Ishikawa (cell line): ENCODE data around the gene ADGRF3.

Experiments
- CEBPB ChIP-seq: IDR thresholded peaks from 2 replicates; pipeline ENCODE4 v1.6.1; 2012
- CREB1 ChIP-seq: IDR thresholded peaks from 2 replicates; pipeline ENCODE4 v1.6.1; 2012; ENCODE audit warnings: low read depth
- EGR1 ChIP-seq: IDR thresholded peaks from 2 replicates; pipeline ENCODE4 v1.6.1; 2012
- EP300 ChIP-seq: IDR thresholded peaks from 2 replicates; pipeline ENCODE4 v1.6.1; 2012; ENCODE audit warnings: borderline replicate concordance
- FOXM1 ChIP-seq: IDR thresholded peaks from 2 replicates; pipeline ENCODE4 v1.6.1; 2012; ENCODE audit warnings: low read depth, borderline replicate concordance
- NFIC ChIP-seq: IDR thresholded peaks from 2 replicates; pipeline ENCODE4 v1.6.1; 2012
- RAD21 ChIP-seq: IDR thresholded peaks from 2 replicates; pipeline ENCODE4 v1.6.1; 2012; ENCODE audit warnings: low read depth
- TAF1 ChIP-seq: IDR thresholded peaks from 2 replicates; pipeline ENCODE4 v1.6.1; 2012; ENCODE audit warnings: low read depth, mild to moderate bottlenecking
- TCF12 ChIP-seq: IDR thresholded peaks from 2 replicates; pipeline ENCODE4 v1.6.1; 2012; ENCODE audit warnings: low read depth
- TEAD4 ChIP-seq: IDR thresholded peaks from 2 replicates; pipeline ENCODE4 v1.6.1; 2012
- YY1 ChIP-seq: IDR thresholded peaks from 2 replicates; pipeline ENCODE4 v1.6.1; 2012; ENCODE audit warnings: low read depth
- ZBTB7A ChIP-seq: IDR thresholded peaks from 2 replicates; pipeline ENCODE4 v1.6.1; 2012; ENCODE audit warnings: low read depth
- TF ChIP-seq, protein P1 (sequence below): IDR thresholded peaks from 2 replicates; pipeline ENCODE4 v1.6.1; 2012
- TF ChIP-seq, protein P2 (sequence below): IDR thresholded peaks from 2 replicates; pipeline ENCODE4 v1.6.1; 2012; ENCODE audit warnings: low read depth, mild to moderate bottlenecking
- TF ChIP-seq, protein P3 (sequence below): IDR thresholded peaks from 2 replicates; pipeline ENCODE4 v1.6.1; 2012

The ADGRF3 gene

DNA sequence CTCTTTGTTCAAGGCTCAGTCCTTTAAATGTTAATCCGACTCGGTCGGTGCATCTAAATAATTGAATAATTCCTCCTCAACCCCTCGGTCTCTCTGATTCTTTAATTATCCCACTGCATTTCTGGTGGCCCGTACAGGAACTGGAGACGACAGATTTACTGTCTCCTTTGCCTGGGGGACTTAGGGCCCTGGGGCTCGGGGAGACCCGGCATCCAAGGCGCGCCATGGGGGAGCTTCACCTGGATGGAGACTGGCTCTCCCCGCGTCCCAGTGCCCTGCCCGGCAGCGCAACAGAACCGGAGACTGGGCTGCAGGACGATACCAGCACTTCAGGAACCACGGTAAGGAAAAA lies 48.3 kb downstream of the ADGRF3 start:
- TF ChIP-seq CEBPB, result no peak
- TF ChIP-seq, protein P1, sequence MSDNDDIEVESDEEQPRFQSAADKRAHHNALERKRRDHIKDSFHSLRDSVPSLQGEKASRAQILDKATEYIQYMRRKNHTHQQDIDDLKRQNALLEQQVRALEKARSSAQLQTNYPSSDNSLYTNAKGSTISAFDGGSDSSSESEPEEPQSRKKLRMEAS, result no peak
- TF ChIP-seq, protein P2, sequence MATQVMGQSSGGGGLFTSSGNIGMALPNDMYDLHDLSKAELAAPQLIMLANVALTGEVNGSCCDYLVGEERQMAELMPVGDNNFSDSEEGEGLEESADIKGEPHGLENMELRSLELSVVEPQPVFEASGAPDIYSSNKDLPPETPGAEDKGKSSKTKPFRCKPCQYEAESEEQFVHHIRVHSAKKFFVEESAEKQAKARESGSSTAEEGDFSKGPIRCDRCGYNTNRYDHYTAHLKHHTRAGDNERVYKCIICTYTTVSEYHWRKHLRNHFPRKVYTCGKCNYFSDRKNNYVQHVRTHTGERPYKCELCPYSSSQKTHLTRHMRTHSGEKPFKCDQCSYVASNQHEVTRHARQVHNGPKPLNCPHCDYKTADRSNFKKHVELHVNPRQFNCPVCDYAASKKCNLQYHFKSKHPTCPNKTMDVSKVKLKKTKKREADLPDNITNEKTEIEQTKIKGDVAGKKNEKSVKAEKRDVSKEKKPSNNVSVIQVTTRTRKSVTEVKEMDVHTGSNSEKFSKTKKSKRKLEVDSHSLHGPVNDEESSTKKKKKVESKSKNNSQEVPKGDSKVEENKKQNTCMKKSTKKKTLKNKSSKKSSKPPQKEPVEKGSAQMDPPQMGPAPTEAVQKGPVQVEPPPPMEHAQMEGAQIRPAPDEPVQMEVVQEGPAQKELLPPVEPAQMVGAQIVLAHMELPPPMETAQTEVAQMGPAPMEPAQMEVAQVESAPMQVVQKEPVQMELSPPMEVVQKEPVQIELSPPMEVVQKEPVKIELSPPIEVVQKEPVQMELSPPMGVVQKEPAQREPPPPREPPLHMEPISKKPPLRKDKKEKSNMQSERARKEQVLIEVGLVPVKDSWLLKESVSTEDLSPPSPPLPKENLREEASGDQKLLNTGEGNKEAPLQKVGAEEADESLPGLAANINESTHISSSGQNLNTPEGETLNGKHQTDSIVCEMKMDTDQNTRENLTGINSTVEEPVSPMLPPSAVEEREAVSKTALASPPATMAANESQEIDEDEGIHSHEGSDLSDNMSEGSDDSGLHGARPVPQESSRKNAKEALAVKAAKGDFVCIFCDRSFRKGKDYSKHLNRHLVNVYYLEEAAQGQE, result no peak
- TF ChIP-seq, protein P3, sequence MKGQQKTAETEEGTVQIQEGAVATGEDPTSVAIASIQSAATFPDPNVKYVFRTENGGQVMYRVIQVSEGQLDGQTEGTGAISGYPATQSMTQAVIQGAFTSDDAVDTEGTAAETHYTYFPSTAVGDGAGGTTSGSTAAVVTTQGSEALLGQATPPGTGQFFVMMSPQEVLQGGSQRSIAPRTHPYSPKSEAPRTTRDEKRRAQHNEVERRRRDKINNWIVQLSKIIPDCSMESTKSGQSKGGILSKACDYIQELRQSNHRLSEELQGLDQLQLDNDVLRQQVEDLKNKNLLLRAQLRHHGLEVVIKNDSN, result no peak
- no peak for TF ChIP-seq TCF12
- TF ChIP-seq EGR1, result no peak
- no peak for TF ChIP-seq NFIC
- no peak for TF ChIP-seq FOXM1
- TF ChIP-seq CREB1, result no peak
- no peak for TF ChIP-seq ZBTB7A
- TF ChIP-seq TAF1, result no peak
- no peak for TF ChIP-seq EP300
- TF ChIP-seq YY1, result no peak
- TF ChIP-seq RAD21, result no peak
- no peak for TF ChIP-seq TEAD4

DNA sequence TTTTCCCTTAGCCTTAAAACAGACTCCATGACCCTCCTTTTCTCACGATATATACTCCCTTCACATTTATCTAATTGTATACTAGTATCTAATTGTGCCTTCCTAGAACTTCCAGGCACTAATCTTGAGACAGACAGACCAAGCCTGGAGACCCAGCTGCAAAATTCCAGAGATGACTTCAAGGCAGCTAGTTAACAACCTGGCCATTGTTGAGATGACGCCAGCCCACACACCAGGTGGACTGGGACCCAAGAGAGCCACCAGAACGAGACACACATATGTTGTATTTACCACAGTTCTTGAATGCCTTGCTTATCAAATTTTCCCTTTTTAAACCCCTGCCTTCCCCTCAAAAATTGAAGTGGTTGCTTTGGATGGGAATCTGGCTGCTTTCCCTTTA lies 49.5 kb downstream of the ADGRF3 start:
- TF ChIP-seq, protein P1, result no peak
- no peak for TF ChIP-seq YY1
- TF ChIP-seq, protein P3, result no peak
- no peak for TF ChIP-seq CREB1
- no peak for TF ChIP-seq EP300
- no peak for TF ChIP-seq CEBPB
- no peak for TF ChIP-seq FOXM1
- TF ChIP-seq ZBTB7A, result no peak
- TF ChIP-seq TEAD4, result no peak
- TF ChIP-seq TAF1, result no peak
- TF ChIP-seq, protein P2, result no peak
- no peak for TF ChIP-seq NFIC
- TF ChIP-seq TCF12, result no peak
- TF ChIP-seq EGR1, result no peak
- TF ChIP-seq RAD21, result no peak

DNA sequence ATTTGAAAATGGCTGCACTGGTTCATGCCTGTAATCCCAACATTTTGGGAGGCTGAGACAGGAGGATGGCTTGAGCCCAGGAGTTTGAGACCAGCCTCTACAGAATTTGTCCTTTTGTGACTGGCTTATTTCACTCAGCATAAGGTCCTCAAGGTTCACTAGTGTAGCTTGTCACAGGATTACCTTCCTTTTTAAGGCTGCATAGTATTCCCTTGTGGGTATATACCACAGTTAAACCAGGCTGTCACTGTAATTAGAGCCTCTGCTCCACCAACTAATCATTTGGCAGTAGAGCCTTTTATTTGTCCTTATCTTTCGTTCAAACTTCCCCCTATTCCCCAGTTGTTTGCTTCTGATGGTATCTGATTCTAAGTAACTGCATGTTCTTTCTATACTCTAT lies 51.1 kb downstream of the ADGRF3 start:
- TF ChIP-seq TCF12, result no peak
- TF ChIP-seq, protein P1, result no peak
- no peak for TF ChIP-seq CEBPB
- TF ChIP-seq NFIC, result no peak
- no peak for TF ChIP-seq FOXM1
- TF ChIP-seq TEAD4, result no peak
- TF ChIP-seq, protein P3, result no peak
- no peak for TF ChIP-seq EP300
- TF ChIP-seq ZBTB7A, result no peak
- TF ChIP-seq, protein P2, result no peak
- no peak for TF ChIP-seq RAD21

DNA sequence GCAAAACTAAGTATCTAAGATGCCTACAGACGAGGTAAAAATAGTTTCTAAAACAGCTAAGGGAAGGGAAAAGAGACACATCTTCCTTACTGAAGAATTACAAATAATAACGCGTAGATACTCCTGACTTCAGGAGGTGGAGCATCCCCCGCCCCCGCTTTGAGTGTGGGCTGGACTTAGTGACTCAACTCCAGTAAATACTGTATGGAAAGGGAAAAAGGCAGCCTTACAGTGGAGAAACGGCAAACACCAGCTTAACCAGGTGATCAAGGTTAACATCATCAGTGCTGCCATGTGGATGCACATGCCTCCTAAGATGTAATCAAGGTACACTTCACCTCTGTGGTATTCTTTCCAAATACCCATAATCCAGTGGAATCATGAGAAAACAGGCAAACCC lies 53.9 kb downstream of the ADGRF3 start:
- TF ChIP-seq EGR1, result no peak
- TF ChIP-seq TCF12, result no peak
- TF ChIP-seq EP300, result no peak
- no peak for TF ChIP-seq TEAD4
- TF ChIP-seq TAF1, result no peak
